WERI-Rb-1 (cell line): ENCODE data around the gene WFDC12.
A peak's percentile ranks its signal among the peaks of the same experiment; 100 is the strongest.
"Not testable (repeated sequence)": the region's sequence is repeated elsewhere in the genome, so short reads cannot be mapped to it uniquely, and the experiment has no call there.

Experiments
- DNase-seq: peaks from one replicate; pipeline ENCODE4 v3.0.0-alpha.2; 2020
- H3K27ac ChIP-seq: fragments of 250-450 bp; sonication (Bioruptor Pico); 2 replicates; pipeline ENCODE4 v1.5.1; 2020; ENCODE audit warnings: mild to moderate bottlenecking, moderate library complexity
- H3K27me3 ChIP-seq: fragments of 250-450 bp; sonication (Bioruptor Pico); 2 replicates; pipeline ENCODE4 v1.5.1; 2021; ENCODE audit warnings: mild to moderate bottlenecking, low read depth, moderate library complexity; ENCODE audit not compliant: insufficient read depth, severe bottlenecking
- H3K36me3 ChIP-seq: fragments of 250-450 bp; sonication (Bioruptor Pico); 2 replicates; pipeline ENCODE4 v1.5.1; 2020; ENCODE audit warnings: mild to moderate bottlenecking, moderate library complexity
- H3K4me3 ChIP-seq: 2 replicates; pipeline ENCODE4 v1.5.1; 2011; ENCODE audit warnings: low read depth, mild to moderate bottlenecking, control low read depth, low read length
- H3K9me3 ChIP-seq: fragments of 250-450 bp; sonication (Bioruptor Pico); 2 replicates; pipeline ENCODE4 v1.5.1; 2021; ENCODE audit warnings: mild to moderate bottlenecking, moderate library complexity; ENCODE audit not compliant: severe bottlenecking
- CTCF ChIP-seq: IDR thresholded peaks from 2 replicates; pipeline ENCODE4 v1.5.1; 2011; ENCODE audit warnings: low read depth, mild to moderate bottlenecking, control low read depth, inconsistent platforms, low read length

Gene WFDC12

GRCh38 chr20:45154183-45154582 is 29.9 kb upstream of the WFDC12 start:
- Histone ChIP-seq H3K36me3 (no peaks in the 10 kb centered on the region), H3K9me3 (peaks cover 3% of the 10 kb centered on the region), H3K4me3 (no peak overlapping the region), H3K27ac (no peak overlapping the region), H3K27me3 (no peaks in the 10 kb centered on the region)
- TF ChIP-seq CTCF = peak; percentile 45
- DNase-seq = no peak

GRCh38 chr20:45153752-45154151 is 29.5 kb upstream of the WFDC12 start:
- no peak for DNase-seq
- no peaks in the 10 kb centered on the region for H3K36me3 ChIP-seq
- no peak overlapping the region for H3K27ac ChIP-seq
- H3K9me3 ChIP-seq = peaks cover 3% of the 10 kb centered on the region
- no peak overlapping the region for H3K4me3 ChIP-seq
- TF ChIP-seq CTCF = no peak
- H3K27me3 ChIP-seq = no peaks in the 10 kb centered on the region

GRCh38 chr20:45153147-45153546 is 28.9 kb upstream of the WFDC12 start:
- no peak for TF ChIP-seq CTCF
- DNase-seq = peak; percentile 35
- Histone ChIP-seq H3K27ac (no peak overlapping the region), H3K4me3 (no peak overlapping the region), H3K36me3 (no peaks in the 10 kb centered on the region), H3K9me3 (peaks cover 3% of the 10 kb centered on the region), H3K27me3 (no peaks in the 10 kb centered on the region)

GRCh38 chr20:45152405-45152804 is 28.1 kb upstream of the WFDC12 start:
- no peak overlapping the region for H3K27ac ChIP-seq
- no peaks in the 10 kb centered on the region for H3K36me3 ChIP-seq
- H3K4me3 ChIP-seq = no peak overlapping the region
- peaks cover 3% of the 10 kb centered on the region for H3K9me3 ChIP-seq
- TF ChIP-seq CTCF = no peak
- no peaks in the 10 kb centered on the region for H3K27me3 ChIP-seq
- no peak for DNase-seq

GRCh38 chr20:45149062-45149461 is 24.8 kb upstream of the WFDC12 start:
- Histone ChIP-seq H3K27me3 (no peaks in the 10 kb centered on the region), H3K9me3 (no peaks in the 10 kb centered on the region), H3K36me3 (no peaks in the 10 kb centered on the region), H3K4me3 (no peak overlapping the region), H3K27ac (no peak overlapping the region)
- no peak for TF ChIP-seq CTCF
- no peak for DNase-seq

GRCh38 chr20:45140836-45141235 is 16.6 kb upstream of the WFDC12 start:
- no peak for DNase-seq
- Histone ChIP-seq H3K9me3 (no peaks in the 10 kb centered on the region), H3K27me3 (no peaks in the 10 kb centered on the region), H3K36me3 (no peaks in the 10 kb centered on the region), H3K27ac (no peak overlapping the region), H3K4me3 (no peak overlapping the region)
- no peak for TF ChIP-seq CTCF

- H3K4me3 ChIP-seq, H3K27me3 ChIP-seq, H3K36me3 ChIP-seq, H3K9me3 ChIP-seq: not testable (repeated sequence)
- peak; percentile 74 for DNase-seq
- peak overlapping the region; percentile 18; the same call in 1 of the 2 replicates for H3K27ac ChIP-seq
Observed at GRCh38 chr20:45139733-45140375, 15.6 kb upstream of the WFDC12 start.
